T-cell (primary cell): ENCODE results near the gene SPAG9. TPM values are rescaled to one million over a fixed set of nuclear protein-coding genes. Genes with fewer than 3 reads are reported as not detected.

ENCODE experiments used
- ATAC-seq, 4 experiments: fragments of 200-7000 bp in 3 of 4; fragments of 150-1000 bp in 1 of 4; cut with Tn5 transposase; replicated peaks in 1 of 4; 1 replicate in 3 of 4; 2 replicates in 1 of 4; pipeline ENCODE4 v1.10.0; 2021; ENCODE audit warnings: moderate library complexity in 3 of 4, mild to moderate bottlenecking in 2 of 4, moderate number of reproducible peaks in 1 of 4
- CTCF ChIA-PET, 2 donors: fragments of 300-600 bp; sonication (Branson Sonifier 250); formaldehyde crosslinking; loops; one replicate each; lab custom pipeline; 2022; ENCODE audit warnings: antibody characterized with exemption in 2 of 2; lab: Charles Lee
- POLR2A ChIA-PET, 2 donors: fragments of 300-600 bp; sonication (Branson Sonifier 250); formaldehyde crosslinking; loops; one replicate each; lab custom pipeline; 2022; ENCODE audit warnings: antibody characterized with exemption in 2 of 2; lab: Charles Lee
- DNase-seq, 35 experiments: peaks; one replicate each; pipeline versions ENCODE4 v3.0.0 to v3.0.0-alpha.2; 2013 to 2023
- H3K27ac ChIP-seq: one replicate; pipeline ENCODE4 v1.5.1; 2013; ENCODE audit warnings: low read length
- H3K27me3 ChIP-seq, 2 experiments: replicated peaks in 1 of 2; 1 replicate in 1 of 2; 2 replicates in 1 of 2; pipeline versions ENCODE4 v1.6.1 to v1.7.0; 2013; ENCODE audit warnings: low read length in 1 of 2, mixed read lengths in 1 of 2; ENCODE audit not compliant: control insufficient read depth in 2 of 2, insufficient read depth in 2 of 2; ENCODE audit errors: extremely low read depth in 1 of 2
- H3K36me3 ChIP-seq, 2 donors: 1 replicate in 1 of 2; 2 replicates in 1 of 2; pipeline versions ENCODE4 v1.6.1 to v1.7.0; 2013; ENCODE audit warnings: low read length in 1 of 2; ENCODE audit not compliant: control insufficient read depth in 2 of 2, insufficient read depth in 1 of 2; ENCODE audit errors: extremely low read depth in 1 of 2
- H3K4me1 ChIP-seq, 2 experiments: 1 replicate in 1 of 2; 2 replicates in 1 of 2; pipeline versions ENCODE4 v1.6.1 to v1.7.0; 2013; ENCODE audit warnings: low read length in 2 of 2, mixed read lengths in 1 of 2; ENCODE audit not compliant: insufficient read depth in 2 of 2, control insufficient read depth in 1 of 2; ENCODE audit errors: extremely low read depth in 1 of 2
- H3K4me3 ChIP-seq, 2 donors: 1 replicate in 1 of 2; 2 replicates in 1 of 2; pipeline versions ENCODE4 v1.5.1 to v1.7.0; 2013; ENCODE audit warnings: mild to moderate bottlenecking in 2 of 2, low read length in 1 of 2, moderate library complexity in 1 of 2; ENCODE audit not compliant: control insufficient read depth in 1 of 2; ENCODE audit errors: extremely low read depth in 1 of 2
- H3K9me3 ChIP-seq: 2 replicates; pipeline ENCODE4 v1.7.0; 2013
- H3K27ac Mint-ChIP-seq, 2 donors: one replicate each; pipeline ENCODE4 v1.8.0; 2020 to 2021; ENCODE audit warnings: mild to moderate bottlenecking in 2 of 2, mixed read lengths in 2 of 2
- H3K27me3 Mint-ChIP-seq, 2 donors: one replicate each; pipeline ENCODE4 v1.8.0; 2021 to 2022; ENCODE audit warnings: mixed read lengths in 2 of 2
- H3K36me3 Mint-ChIP-seq: one replicate; pipeline ENCODE4 v1.8.0; 2021; ENCODE audit warnings: mixed read lengths
- H3K4me1 Mint-ChIP-seq, 3 donors: one replicate each; pipeline ENCODE4 v1.8.0; 2020 to 2022; ENCODE audit warnings: mixed read lengths in 3 of 3, mild to moderate bottlenecking in 1 of 3
- H3K4me3 Mint-ChIP-seq, 3 donors: one replicate each; pipeline ENCODE4 v1.8.0; 2020 to 2022; ENCODE audit warnings: mild to moderate bottlenecking in 3 of 3, mixed read lengths in 3 of 3, moderate library complexity in 3 of 3
- H3K9me3 Mint-ChIP-seq, 3 donors: one replicate each; pipeline ENCODE4 v1.8.0; 2020 to 2022; ENCODE audit warnings: mixed read lengths in 3 of 3
- whole genome bisulfite sequencing: methylation state at CpG from one replicate; pipeline ENCODE4 v1.1.5; 2013; ENCODE audit warnings: missing lambda C conversion rate; ENCODE audit not compliant: insufficient coverage; 5-methylcytosine and 5-hydroxymethylcytosine counted together
- total RNA-seq, 35 experiments: library from RNA in 6 of 35; stranded (reverse) in 6 of 35; fragments of 120-200 nt in 1 of 35; gene quantifications; one replicate each; pipeline versions ENCODE4 v1.2.1 to v1.2.4 and lab custom pipeline; 2013 to 2026

Gene SPAG9, protein sequence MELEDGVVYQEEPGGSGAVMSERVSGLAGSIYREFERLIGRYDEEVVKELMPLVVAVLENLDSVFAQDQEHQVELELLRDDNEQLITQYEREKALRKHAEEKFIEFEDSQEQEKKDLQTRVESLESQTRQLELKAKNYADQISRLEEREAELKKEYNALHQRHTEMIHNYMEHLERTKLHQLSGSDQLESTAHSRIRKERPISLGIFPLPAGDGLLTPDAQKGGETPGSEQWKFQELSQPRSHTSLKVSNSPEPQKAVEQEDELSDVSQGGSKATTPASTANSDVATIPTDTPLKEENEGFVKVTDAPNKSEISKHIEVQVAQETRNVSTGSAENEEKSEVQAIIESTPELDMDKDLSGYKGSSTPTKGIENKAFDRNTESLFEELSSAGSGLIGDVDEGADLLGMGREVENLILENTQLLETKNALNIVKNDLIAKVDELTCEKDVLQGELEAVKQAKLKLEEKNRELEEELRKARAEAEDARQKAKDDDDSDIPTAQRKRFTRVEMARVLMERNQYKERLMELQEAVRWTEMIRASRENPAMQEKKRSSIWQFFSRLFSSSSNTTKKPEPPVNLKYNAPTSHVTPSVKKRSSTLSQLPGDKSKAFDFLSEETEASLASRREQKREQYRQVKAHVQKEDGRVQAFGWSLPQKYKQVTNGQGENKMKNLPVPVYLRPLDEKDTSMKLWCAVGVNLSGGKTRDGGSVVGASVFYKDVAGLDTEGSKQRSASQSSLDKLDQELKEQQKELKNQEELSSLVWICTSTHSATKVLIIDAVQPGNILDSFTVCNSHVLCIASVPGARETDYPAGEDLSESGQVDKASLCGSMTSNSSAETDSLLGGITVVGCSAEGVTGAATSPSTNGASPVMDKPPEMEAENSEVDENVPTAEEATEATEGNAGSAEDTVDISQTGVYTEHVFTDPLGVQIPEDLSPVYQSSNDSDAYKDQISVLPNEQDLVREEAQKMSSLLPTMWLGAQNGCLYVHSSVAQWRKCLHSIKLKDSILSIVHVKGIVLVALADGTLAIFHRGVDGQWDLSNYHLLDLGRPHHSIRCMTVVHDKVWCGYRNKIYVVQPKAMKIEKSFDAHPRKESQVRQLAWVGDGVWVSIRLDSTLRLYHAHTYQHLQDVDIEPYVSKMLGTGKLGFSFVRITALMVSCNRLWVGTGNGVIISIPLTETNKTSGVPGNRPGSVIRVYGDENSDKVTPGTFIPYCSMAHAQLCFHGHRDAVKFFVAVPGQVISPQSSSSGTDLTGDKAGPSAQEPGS (N-terminal part only)
- total RNA-seq = 10 to 100 TPM; 48.9 to 61.8 (median 51.9) TPM
- total RNA-seq (2013) = 49.1 TPM
- total RNA-seq (lab: John Stamatoyannopoulos, UW) = 77.8 to 910 (median 154) reads per million in 29 experiments

DNA sequence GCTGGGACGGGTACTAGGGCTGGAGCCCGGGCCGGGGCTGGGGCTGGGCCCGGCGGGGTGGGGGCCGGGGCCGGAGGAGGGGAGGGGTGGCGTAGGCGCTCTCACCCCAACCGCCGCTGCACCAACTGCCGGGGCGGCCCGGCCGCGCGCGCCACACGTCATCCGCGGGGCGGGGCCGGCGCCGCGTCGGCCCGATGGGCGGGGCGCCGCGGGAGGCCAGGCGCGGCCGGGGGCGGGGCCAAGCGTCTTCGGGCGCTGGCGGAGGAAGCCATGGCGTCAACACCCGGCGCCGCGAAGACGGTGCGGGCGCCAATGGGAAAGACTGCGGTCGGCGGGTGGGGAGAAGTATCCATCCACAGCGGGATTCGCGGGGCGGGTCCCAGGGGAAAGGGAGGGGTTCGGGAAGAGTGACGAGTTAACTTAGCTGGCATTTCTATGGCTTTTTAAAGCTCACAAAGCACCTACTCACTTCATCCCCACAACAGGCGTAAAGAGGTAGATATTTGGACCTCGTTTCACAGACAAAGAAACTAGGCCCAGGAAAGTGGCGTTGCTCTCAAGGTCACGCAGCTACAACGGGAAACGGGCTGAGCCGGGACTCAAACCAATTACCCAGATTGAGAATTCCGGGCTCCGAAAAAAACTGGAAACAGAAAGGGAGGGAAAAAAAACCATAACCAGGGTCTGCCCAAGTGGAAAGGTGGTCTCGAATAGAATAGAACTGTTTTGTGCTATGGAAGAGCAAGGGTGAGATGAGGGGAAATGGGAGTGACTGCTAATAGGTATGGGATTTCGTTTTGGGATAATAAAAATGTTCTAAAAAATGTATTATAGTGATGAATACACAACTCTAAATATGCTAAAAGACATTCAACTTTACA is at the start of gene SPAG9:
TSS of gene SPAG9 (minus strand) at position 130 of the 881 bp plus-strand sequence. CDS start 212 bp downstream, outside the sequence.
- ChIA-PET POLR2A (interaction anchor here (0.6 to 1.3 kb wide), 6 partner anchors 12 to 254 kb away, joined by 3 to 6 read pairs (median 3); partner anchors contain the start of gene NME1 (in 1 of the 2)), CTCF (interaction anchor here (0.6 to 2.1 kb wide), 10 partner anchors 32 to 568 kb away, joined by 3 to 10 read pairs (median 4); partner anchors contain the start of gene NME1 (in 1 of the 2))
- peak within 1 kb of the TSS; percentile 88 to 98 for H3K4me3 ChIP-seq
- Mint-ChIP-seq H3K9me3 (no peaks in the 10 kb centered on the region), H3K27me3 (no peaks in the 10 kb centered on the region), H3K36me3 (no peaks in the 10 kb centered on the region), H3K4me3 (peak within 1 kb of the TSS; percentile 84 to 95 (median 94)), H3K27ac (peak within 1 kb of the TSS; percentile 98 to 99), H3K4me1 (peaks cover 46 to 56% (median 53%) of the 10 kb centered on the region in 3 donors)
- DNase-seq (peak; percentile 73 to 97 (median 84)), ATAC-seq (peak; percentile 83 to 90 (median 86))
- no peaks in the 10 kb centered on the region for H3K27me3 ChIP-seq
- H3K36me3 ChIP-seq = no peaks in the 10 kb centered on the region
- no peaks in the 10 kb centered on the region for H3K9me3 ChIP-seq
- H3K4me1 ChIP-seq = peaks cover 17 to 36% of the 10 kb centered on the region in 2 experiments
- H3K27ac ChIP-seq = peak within 1 kb of the TSS; percentile 94
- 0% methylated on average over 26 of the region's 68 CpGs for WGBS

DNA sequence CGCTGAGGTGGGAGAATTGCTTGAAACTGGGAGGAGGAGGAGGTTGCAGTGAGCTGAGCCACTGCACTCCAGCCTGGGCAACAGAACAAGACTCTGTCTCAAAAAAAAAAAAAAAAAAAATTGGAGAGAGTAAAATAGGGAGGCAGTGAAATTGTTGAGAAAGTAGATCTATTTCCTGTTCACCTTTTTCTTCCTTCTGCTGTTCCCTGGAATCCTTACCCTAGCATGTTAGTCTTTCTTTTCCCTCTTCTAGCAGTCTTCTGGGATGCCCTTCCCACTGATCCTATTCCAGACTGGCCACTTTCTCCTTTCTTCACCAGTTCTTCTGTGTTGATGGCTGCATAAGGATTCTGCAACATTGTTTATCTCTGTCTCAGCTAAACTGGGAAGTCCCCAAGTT is 48.7 kb upstream of the SPAG9 start:
- Histone ChIP-seq H3K27me3 (no peaks in the 10 kb centered on the region), H3K4me3 (no peak overlapping the region), H3K9me3 (no peaks in the 10 kb centered on the region), H3K36me3 (peaks cover 14 to 21% of the 10 kb centered on the region in 2 donors), H3K27ac (no peak overlapping the region), H3K4me1 (peaks cover 0 to 20% of the 10 kb centered on the region in 2 experiments)
- CTCF ChIA-PET = no interaction called here
- peaks cover 28% of the 10 kb centered on the region for H3K36me3 Mint-ChIP-seq
- no peaks in the 10 kb centered on the region for H3K9me3 Mint-ChIP-seq
- no peak overlapping the region for H3K4me3 Mint-ChIP-seq
- H3K27me3 Mint-ChIP-seq = no peaks in the 10 kb centered on the region
- POLR2A ChIA-PET = no interaction called here
- 100% methylated on average over 1 of the region's 1 CpG for WGBS
- H3K4me1 Mint-ChIP-seq = peaks cover 18 to 29% (median 19%) of the 10 kb centered on the region in 3 donors
- H3K27ac Mint-ChIP-seq = no peak overlapping the region
- no peak for ATAC-seq
- DNase-seq = no peak

DNA sequence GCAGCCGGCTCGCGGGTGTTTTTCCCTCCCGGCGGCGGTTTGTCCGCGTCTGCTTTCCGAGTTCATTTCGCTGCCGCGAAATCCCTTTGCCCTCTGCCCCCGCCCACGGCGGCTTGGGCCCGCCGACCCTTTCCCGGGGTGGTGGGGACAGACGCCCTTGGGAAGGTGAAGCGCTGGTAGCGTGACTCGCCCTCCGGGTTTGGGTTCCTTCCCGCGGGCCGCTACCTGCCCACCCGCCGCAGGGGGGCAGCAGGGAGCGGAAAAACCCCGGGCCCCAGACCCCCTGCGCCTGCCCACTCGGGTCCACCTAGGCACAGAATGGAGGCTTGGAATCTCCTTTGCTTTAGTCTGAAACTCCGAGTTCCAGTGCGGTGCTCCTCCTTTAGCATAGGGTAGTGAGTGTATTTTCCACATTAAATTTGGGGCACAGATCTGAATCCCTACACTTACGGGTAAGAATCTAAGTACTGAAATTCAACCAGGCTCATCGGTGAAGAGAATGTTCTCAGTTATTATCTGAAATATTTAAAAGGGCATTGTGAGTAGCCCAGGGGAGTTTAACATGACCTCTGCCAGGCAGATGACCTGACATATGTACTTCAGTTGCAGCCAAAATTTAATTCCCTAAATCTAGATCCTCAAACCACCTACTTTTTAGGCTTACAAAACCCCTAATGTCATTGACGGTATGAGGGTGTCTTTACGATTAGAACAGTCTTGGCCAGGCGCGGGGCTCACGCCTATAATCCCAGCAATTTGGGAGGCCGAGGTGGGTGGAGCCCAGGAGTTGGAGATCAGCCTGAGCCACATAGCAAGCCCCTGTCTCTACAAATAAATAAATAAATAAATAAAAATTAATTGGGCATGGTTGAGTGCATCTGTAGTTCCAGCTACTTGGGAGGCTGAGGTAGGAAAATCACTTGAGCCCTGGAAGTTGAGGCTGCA is 46.6 kb upstream of the SPAG9 start:
- Histone ChIP-seq H3K9me3 (no peaks in the 10 kb centered on the region), H3K27me3 (no peaks in the 10 kb centered on the region), H3K27ac (peak overlapping the region; percentile 72), H3K4me1 (peaks cover 0 to 20% of the 10 kb centered on the region in 2 experiments), H3K4me3 (peak overlapping the region; percentile 82 to 91), H3K36me3 (peaks cover 14 to 18% of the 10 kb centered on the region in 2 donors)
- H3K27me3 Mint-ChIP-seq = no peaks in the 10 kb centered on the region
- POLR2A ChIA-PET = no interaction called here
- peak overlapping the region; percentile 81 to 96 (median 82) for H3K4me3 Mint-ChIP-seq
- WGBS = 0% methylated on average over 29 of the region's 42 CpGs
- CTCF ChIA-PET = interaction anchor here in 1 of 2 donors (1.3 kb wide), 1 partner anchor 14 kb away, joined by 4 read pairs; the partner anchor contains the start of gene NME1
- ATAC-seq (peak; percentile 65 to 76 (median 70)), DNase-seq (peak in 34 of 35 experiments; percentile 10 to 74 (median 44))
- peaks cover 18 to 29% (median 19%) of the 10 kb centered on the region in 3 donors for H3K4me1 Mint-ChIP-seq
- peaks cover 27% of the 10 kb centered on the region for H3K36me3 Mint-ChIP-seq
- peak overlapping the region; percentile 86 to 89 for H3K27ac Mint-ChIP-seq
- H3K9me3 Mint-ChIP-seq = no peaks in the 10 kb centered on the region

DNA sequence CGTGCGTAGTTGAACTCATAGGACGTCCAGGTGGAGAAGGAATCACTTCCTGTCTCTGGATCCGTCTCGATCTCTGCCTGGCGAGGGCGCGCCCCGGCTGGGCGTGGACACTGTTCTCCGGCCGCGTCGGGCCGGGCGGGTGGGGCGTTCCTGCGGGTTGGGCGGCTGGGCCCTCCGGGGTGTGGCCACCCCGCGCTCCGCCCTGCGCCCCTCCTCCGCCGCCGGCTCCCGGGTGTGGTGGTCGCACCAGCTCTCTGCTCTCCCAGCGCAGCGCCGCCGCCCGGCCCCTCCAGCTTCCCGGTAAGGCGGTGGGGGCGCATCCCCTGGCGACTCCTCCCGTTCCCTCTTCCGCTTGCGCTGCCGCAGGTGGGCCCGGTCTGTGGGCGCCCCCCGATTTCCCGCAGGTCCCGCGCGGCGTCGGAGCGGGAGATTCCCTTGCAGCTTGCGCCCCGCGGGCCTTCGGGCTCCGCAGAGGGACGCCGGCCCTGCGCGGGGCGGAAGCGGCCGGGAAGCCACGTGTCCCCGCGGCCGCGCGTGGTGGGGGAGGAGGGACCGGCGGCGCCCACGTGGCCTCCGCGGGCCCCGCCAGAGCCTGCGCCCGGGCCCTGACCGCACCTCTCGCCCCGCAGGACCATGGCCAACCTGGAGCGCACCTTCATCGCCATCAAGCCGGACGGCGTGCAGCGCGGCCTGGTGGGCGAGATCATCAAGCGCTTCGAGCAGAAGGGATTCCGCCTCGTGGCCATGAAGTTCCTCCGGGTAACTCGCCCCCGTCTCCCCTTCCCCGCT is 45.7 kb upstream of the SPAG9 start, which contains the start of gene NME2:
TSS of gene NME2 (plus strand) at position 214 of the 789 bp plus-strand sequence. CDS start at position 634, 420 bp downstream.
- Mint-ChIP-seq H3K27me3 (no peaks in the 10 kb centered on the region), H3K36me3 (peaks cover 31% of the 10 kb centered on the region), H3K9me3 (no peaks in the 10 kb centered on the region), H3K4me3 (peak within 1 kb of the TSS; percentile 89 to 96 (median 91)), H3K27ac (peak within 1 kb of the TSS; percentile 94 to 96), H3K4me1 (peaks cover 18 to 29% (median 19%) of the 10 kb centered on the region in 3 donors)
- POLR2A ChIA-PET = no interaction called here
- no peaks in the 10 kb centered on the region for H3K9me3 ChIP-seq
- H3K4me1 ChIP-seq = peaks cover 0 to 20% of the 10 kb centered on the region in 2 experiments
- ATAC-seq = peak; percentile 78 to 88 (median 83)
- DNase-seq = peak in 34 of 35 experiments; percentile 8 to 76 (median 34)
- H3K36me3 ChIP-seq = peaks cover 10 to 20% of the 10 kb centered on the region in 2 donors
- no peaks in the 10 kb centered on the region for H3K27me3 ChIP-seq
- CTCF ChIA-PET = interaction anchor here in 1 of 2 donors (1.3 kb wide), 2 partner anchors 10 to 13 kb away, joined by 4 to 5 read pairs; partner anchors contain the start of gene NME1
- WGBS = under 1% methylated on average over 96 of the region's 98 CpGs
- H3K4me3 ChIP-seq = peak within 1 kb of the TSS; percentile 82 to 91
- H3K27ac ChIP-seq = peak within 1 kb of the TSS; percentile 72
